KMS-11 (cell line): ENCODE data around the gene SENP3.
"Not testable (repeated sequence)": the region's sequence is repeated elsewhere in the genome, so short reads cannot be mapped to it uniquely, and the experiment has no call there.

Experiments
- H2AFZ ChIP-seq: fragments of 200-600 bp; sonication (generic); 2 replicates; pipeline ENCODE4 v1.6.1; 2016; ENCODE audit warnings: antibody characterized with exemption, mixed run types, low read depth
- H3K27ac ChIP-seq: fragments of 200-600 bp; sonication (generic); 2 replicates; pipeline ENCODE4 v1.6.1; 2016; ENCODE audit warnings: mild to moderate bottlenecking, mixed run types
- H3K27me3 ChIP-seq: fragments of 200-600 bp; sonication (generic); 2 replicates; pipeline ENCODE4 v1.6.1; 2017; ENCODE audit warnings: mild to moderate bottlenecking, low read depth, mixed run types, moderate library complexity; ENCODE audit not compliant: insufficient read depth
- H3K36me3 ChIP-seq: fragments of 200-600 bp; sonication (generic); 2 replicates; pipeline ENCODE4 v1.6.1; 2017; ENCODE audit warnings: mild to moderate bottlenecking, mixed run types; ENCODE audit not compliant: insufficient read depth
- H3K4me1 ChIP-seq: fragments of 200-600 bp; sonication (generic); 2 replicates; pipeline ENCODE4 v1.6.1; 2016; ENCODE audit warnings: mild to moderate bottlenecking, low read depth, mixed run types; ENCODE audit not compliant: poor library complexity, severe bottlenecking
- H3K4me2 ChIP-seq: fragments of 200-600 bp; sonication (generic); 2 replicates; pipeline ENCODE4 v1.7.0; 2016; ENCODE audit warnings: mild to moderate bottlenecking, mixed run types
- H3K4me3 ChIP-seq: fragments of 200-600 bp; sonication (generic); IDR thresholded peaks from 2 replicates; pipeline ENCODE4 v1.6.1; 2017; ENCODE audit warnings: low read depth, low read length, mixed read lengths; ENCODE audit not compliant: insufficient read depth
- H3K79me2 ChIP-seq: fragments of 200-600 bp; sonication (generic); 2 replicates; pipeline ENCODE4 v1.6.1; 2016; ENCODE audit warnings: low read depth, mixed run types; ENCODE audit not compliant: insufficient read depth
- H3K9ac ChIP-seq: fragments of 200-600 bp; sonication (generic); 2 replicates; pipeline ENCODE4 v1.6.1; 2016; ENCODE audit warnings: mild to moderate bottlenecking, mixed run types
- H4K20me1 ChIP-seq: fragments of 200-600 bp; sonication (generic); 2 replicates; pipeline ENCODE4 v1.6.1; 2016; ENCODE audit warnings: mild to moderate bottlenecking, mixed run types; ENCODE audit not compliant: insufficient read depth
- CTCF ChIP-seq: fragments of 200-600 bp; sonication (generic); conservative IDR thresholded peaks from 2 replicates; pipeline ENCODE4 v1.6.1; 2017; ENCODE audit warnings: low read depth, mild to moderate bottlenecking, antibody characterized with exemption, low read length, moderate library complexity, mixed read lengths

The SENP3 gene

GRCh38 chr17:7593296-7593695 lies 31.6 kb downstream of the SENP3 start:
- H3K4me1 ChIP-seq, result no peaks in the 10 kb centered on the region
- H2AFZ ChIP-seq, result no peak overlapping the region
- no peak overlapping the region for H3K4me3 ChIP-seq
- H3K79me2 ChIP-seq, result no peaks in the 10 kb centered on the region
- no peak for TF ChIP-seq CTCF
- no peaks in the 10 kb centered on the region for H4K20me1 ChIP-seq
- no peak overlapping the region for H3K4me2 ChIP-seq
- H3K36me3 ChIP-seq, result no peaks in the 10 kb centered on the region
- no peaks in the 10 kb centered on the region for H3K27me3 ChIP-seq
- no peak overlapping the region for H3K9ac ChIP-seq
- H3K27ac ChIP-seq, result no peak overlapping the region

GRCh38 chr17:7597561-7597960 lies 35.8 kb downstream of the SENP3 start:
- H3K27me3 ChIP-seq, H3K79me2 ChIP-seq, H3K9ac ChIP-seq, H3K36me3 ChIP-seq, H4K20me1 ChIP-seq, H3K4me2 ChIP-seq, H3K4me3 ChIP-seq, H3K27ac ChIP-seq, H2AFZ ChIP-seq, H3K4me1 ChIP-seq: not testable (repeated sequence)

GRCh38 chr17:7606280-7606679 lies 44.6 kb downstream of the SENP3 start:
- H3K4me2 ChIP-seq, result no peak overlapping the region
- TF ChIP-seq CTCF, result no peak
- H3K79me2 ChIP-seq, result no peaks in the 10 kb centered on the region
- no peak overlapping the region for H3K4me3 ChIP-seq
- H3K36me3 ChIP-seq, result no peaks in the 10 kb centered on the region
- no peaks in the 10 kb centered on the region for H3K27me3 ChIP-seq
- no peak overlapping the region for H2AFZ ChIP-seq
- H3K4me1 ChIP-seq, result no peaks in the 10 kb centered on the region
- H3K9ac ChIP-seq, result no peak overlapping the region
- no peaks in the 10 kb centered on the region for H4K20me1 ChIP-seq
- H3K27ac ChIP-seq, result no peak overlapping the region

- no peak for TF ChIP-seq CTCF
- Histone ChIP-seq H3K4me2 (no peak overlapping the region), H3K79me2 (no peaks in the 10 kb centered on the region), H3K9ac (no peak overlapping the region), H3K4me3 (no peak overlapping the region), H3K27ac (no peak overlapping the region), H3K36me3 (no peaks in the 10 kb centered on the region), H2AFZ (no peak overlapping the region), H3K27me3 (no peaks in the 10 kb centered on the region), H4K20me1 (no peaks in the 10 kb centered on the region), H3K4me1 (no peaks in the 10 kb centered on the region)
Observed at GRCh38 chr17:7610641-7611040, 48.9 kb downstream of the SENP3 start.

- TF ChIP-seq CTCF, result no peak
- Histone ChIP-seq H2AFZ (no peak overlapping the region), H3K27ac (no peak overlapping the region), H3K79me2 (no peaks in the 10 kb centered on the region), H3K4me3 (no peak overlapping the region), H3K9ac (no peak overlapping the region), H3K4me1 (no peaks in the 10 kb centered on the region), H3K4me2 (no peak overlapping the region), H4K20me1 (no peaks in the 10 kb centered on the region), H3K36me3 (no peaks in the 10 kb centered on the region), H3K27me3 (no peaks in the 10 kb centered on the region)
Observed at GRCh38 chr17:7611635-7612293, 50.0 kb downstream of the SENP3 start.
